Large intestine (tissue), 3 donors: ENCODE data around the gene ZDHHC11B. TPM values are rescaled to one million over a fixed set of nuclear protein-coding genes. Genes with fewer than 3 reads are reported as not detected.

Experiments used
- DNase-seq, 2 donors: peaks; one replicate each; pipeline versions ENCODE4 v3.0.0 to v3.0.0-alpha.2; 2013
- H3K27ac ChIP-seq: one replicate; pipeline ENCODE4 v1.5.1; 2013; ENCODE audit warnings: low read length
- H3K27me3 ChIP-seq: 2 replicates; pipeline ENCODE4 v1.6.1; 2013; ENCODE audit warnings: low read length; ENCODE audit not compliant: control insufficient read depth, insufficient read depth
- H3K36me3 ChIP-seq: 2 replicates; pipeline ENCODE4 v1.6.1; 2013; ENCODE audit warnings: low read length; ENCODE audit not compliant: control insufficient read depth, insufficient read depth
- H3K4me1 ChIP-seq: one replicate; pipeline ENCODE4 v1.6.1; 2013; ENCODE audit warnings: low read length; ENCODE audit not compliant: control insufficient read depth, insufficient read depth
- H3K4me3 ChIP-seq: one replicate; pipeline ENCODE4 v1.5.1; 2013; ENCODE audit warnings: low read length
- H3K9me3 ChIP-seq: one replicate; pipeline ENCODE4 v1.6.1; 2013; ENCODE audit warnings: mild to moderate bottlenecking, low read depth, low read length, moderate library complexity; ENCODE audit not compliant: control insufficient read depth
- WGBS: methylation state at CpG from one replicate; pipeline ENCODE4 v1.1.5; 2013; ENCODE audit warnings: low lambda C conversion rate; ENCODE audit not compliant: insufficient coverage; 5-methylcytosine and 5-hydroxymethylcytosine counted together
- polyA plus RNA-seq: library from polyadenylated mRNA; unstranded; fragments of 120-200 nt; gene quantifications from one replicate; pipeline ENCODE4 v1.2.1, GENCODE V29; 2013

ZDHHC11B gene
- polyA plus RNA-seq, 1 donor = 16.1 TPM

GRCh38 chr5:677131-678101, 107.1 kb downstream of the ZDHHC11B start:
- Histone ChIP-seq H3K27ac (no peak overlapping the region), H3K4me3 (no peak overlapping the region), H3K9me3 (peaks cover 3% of the 10 kb centered on the region), H3K4me1 (peaks cover 16% of the 10 kb centered on the region), H3K27me3 (no peaks in the 10 kb centered on the region), H3K36me3 (no peaks in the 10 kb centered on the region)
- peak in 1 of 2 donors; percentile 1 for DNase-seq
- no CpG with 5 or more reads among the region's 44 CpGs for WGBS

- Histone ChIP-seq H3K4me3 (no peak overlapping the region), H3K4me1 (peaks cover 24% of the 10 kb centered on the region), H3K27me3 (no peaks in the 10 kb centered on the region), H3K27ac (no peak overlapping the region), H3K36me3 (no peaks in the 10 kb centered on the region), H3K9me3 (peaks cover 3% of the 10 kb centered on the region)
- no peak for DNase-seq
- WGBS = 96% methylated on average over 23 of the region's 48 CpGs
These were observed 107.8 kb downstream of the ZDHHC11B start for GRCh38 chr5:676699-677076.

GRCh38 chr5:675871-676698, 108.4 kb downstream of the ZDHHC11B start:
- DNase-seq = no peak
- Histone ChIP-seq H3K27ac (no peak overlapping the region), H3K27me3 (no peaks in the 10 kb centered on the region), H3K36me3 (no peaks in the 10 kb centered on the region), H3K9me3 (peaks cover 3% of the 10 kb centered on the region), H3K4me3 (no peak overlapping the region), H3K4me1 (peaks cover 30% of the 10 kb centered on the region)
- no CpG with 5 or more reads among the region's 36 CpGs for WGBS

GRCh38 chr5:675111-675870, 109.2 kb downstream of the ZDHHC11B start:
- no CpG with 5 or more reads among the region's 20 CpGs for WGBS
- H3K36me3 ChIP-seq = no peaks in the 10 kb centered on the region
- no peak overlapping the region for H3K4me3 ChIP-seq
- no peaks in the 10 kb centered on the region for H3K27me3 ChIP-seq
- no peak overlapping the region for H3K27ac ChIP-seq
- H3K4me1 ChIP-seq = peaks cover 30% of the 10 kb centered on the region
- DNase-seq = no peak
- peaks cover 3% of the 10 kb centered on the region for H3K9me3 ChIP-seq

DNA sequence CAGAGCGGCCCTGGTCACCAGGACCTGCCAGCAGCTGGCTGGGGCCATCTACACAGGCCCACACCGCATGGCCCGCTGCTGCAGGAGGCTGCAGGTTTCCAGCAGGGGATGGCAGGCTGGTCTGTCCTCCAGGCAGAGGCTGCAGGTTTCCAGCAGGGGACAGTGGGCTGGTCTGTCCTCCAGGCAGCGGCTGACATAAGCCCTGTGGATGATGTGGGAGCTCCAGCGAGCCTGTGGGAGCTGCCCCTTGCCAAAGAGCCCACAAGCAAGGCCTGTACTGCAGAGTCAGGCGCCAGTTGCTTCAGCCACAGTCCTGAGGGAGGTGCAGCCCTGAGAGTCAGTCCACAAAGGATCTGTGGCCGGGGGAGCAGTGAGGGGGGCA, 109.9 kb downstream of the ZDHHC11B start:
- Histone ChIP-seq H3K36me3 (no peaks in the 10 kb centered on the region), H3K27me3 (no peaks in the 10 kb centered on the region), H3K4me1 (peaks cover 30% of the 10 kb centered on the region), H3K27ac (no peak overlapping the region), H3K4me3 (no peak overlapping the region), H3K9me3 (peaks cover 3% of the 10 kb centered on the region)
- DNase-seq = peak in 1 of 2 donors; percentile 26
- WGBS = no CpG with 5 or more reads among the region's 7 CpGs

DNA sequence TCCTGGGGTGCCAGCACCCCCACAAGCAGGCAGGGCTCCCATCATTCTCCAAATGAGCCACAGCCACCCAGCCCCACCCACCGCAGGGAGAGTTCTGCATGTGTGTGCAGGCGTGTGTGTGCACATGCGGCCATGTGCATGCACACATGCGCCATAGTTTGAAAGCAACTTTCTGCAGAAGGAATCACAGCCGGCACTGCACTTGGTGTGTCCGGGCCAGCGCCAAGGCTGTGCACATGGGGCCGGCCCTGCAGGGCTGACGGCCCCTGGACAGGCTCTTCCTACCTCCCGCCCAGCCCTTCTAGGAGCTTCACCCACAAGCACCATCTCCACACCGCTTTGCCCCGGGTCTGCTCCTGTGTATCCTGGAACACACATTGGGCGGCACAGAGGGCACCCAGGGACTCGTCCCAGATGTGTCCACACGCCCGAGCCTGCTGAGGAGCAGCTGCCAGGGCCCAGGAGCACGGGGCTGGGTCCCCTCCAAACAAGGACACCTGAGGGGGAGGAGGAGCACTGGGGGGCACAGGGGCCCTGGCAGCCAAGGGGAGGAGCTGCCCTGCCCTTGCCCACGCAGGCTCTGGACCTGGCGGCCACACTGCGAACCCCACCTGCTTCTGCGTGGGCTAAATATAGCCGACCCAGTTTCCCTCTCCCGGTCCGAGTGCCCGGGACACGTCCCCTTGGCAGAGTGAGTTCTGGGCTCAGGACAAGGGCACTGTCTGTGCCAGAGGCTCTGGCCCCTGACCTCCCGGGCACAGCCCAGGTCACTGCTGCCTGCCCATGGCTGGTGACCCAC, 110.5 kb downstream of the ZDHHC11B start:
- no peak overlapping the region for H3K27ac ChIP-seq
- no CpG with 5 or more reads among the region's 27 CpGs for WGBS
- no peaks in the 10 kb centered on the region for H3K36me3 ChIP-seq
- peaks cover 3% of the 10 kb centered on the region for H3K9me3 ChIP-seq
- no peaks in the 10 kb centered on the region for H3K27me3 ChIP-seq
- H3K4me1 ChIP-seq = peaks cover 30% of the 10 kb centered on the region
- no peak overlapping the region for H3K4me3 ChIP-seq
- DNase-seq = peak in 1 of 2 donors; percentile 31

GRCh38 chr5:673161-673830, 111.2 kb downstream of the ZDHHC11B start:
- Histone ChIP-seq H3K27ac (peak overlapping the region; percentile 16), H3K4me1 (peaks cover 30% of the 10 kb centered on the region), H3K27me3 (no peaks in the 10 kb centered on the region), H3K4me3 (no peak overlapping the region), H3K9me3 (peaks cover 3% of the 10 kb centered on the region), H3K36me3 (peaks cover 5% of the 10 kb centered on the region)
- DNase-seq = no peak
- WGBS = no CpG with 5 or more reads among the region's 19 CpGs

DNA sequence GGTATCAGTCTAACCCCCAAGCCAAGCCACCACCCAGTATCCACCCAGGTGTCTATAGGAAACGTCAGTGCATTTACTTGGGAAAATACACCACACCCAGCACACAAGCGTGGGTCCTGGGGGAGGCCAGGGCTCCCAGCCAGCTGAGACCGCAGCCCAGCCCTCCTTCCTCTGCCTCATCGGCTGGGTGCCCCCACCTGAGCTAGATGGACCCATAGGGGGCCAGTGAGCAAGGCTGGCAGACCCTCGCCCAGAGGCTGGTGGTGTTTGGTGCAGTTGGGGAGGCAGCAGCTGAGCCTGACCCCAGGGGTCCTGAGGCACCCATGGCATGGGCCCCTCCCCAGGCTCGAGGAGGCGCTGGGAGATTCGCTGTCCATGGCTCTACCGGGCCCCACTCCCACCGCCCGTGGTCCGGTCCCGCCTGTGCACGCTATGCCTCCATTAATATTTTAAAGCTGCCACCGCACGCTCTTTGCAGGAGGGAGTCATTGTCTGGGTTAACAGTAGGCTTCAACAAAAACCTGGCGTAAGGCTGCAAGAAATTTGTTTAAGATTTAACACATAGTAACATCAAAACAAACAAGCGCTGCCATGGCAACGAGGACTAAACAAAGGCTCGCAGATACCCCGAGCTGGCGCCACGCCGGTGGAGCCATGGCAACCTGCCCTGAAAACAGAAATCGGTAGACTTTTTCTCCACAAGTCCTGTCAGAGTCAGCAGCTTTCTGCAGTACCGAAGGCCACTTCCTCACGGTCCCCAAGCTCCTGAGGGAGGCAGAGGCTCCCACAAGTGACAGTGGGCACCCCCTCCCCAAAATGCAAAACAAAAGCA, 112.0 kb downstream of the ZDHHC11B start:
- Histone ChIP-seq H3K4me1 (peaks cover 30% of the 10 kb centered on the region), H3K27me3 (no peaks in the 10 kb centered on the region), H3K36me3 (peaks cover 5% of the 10 kb centered on the region), H3K27ac (peak overlapping the region; percentile 62), H3K9me3 (peaks cover 3% of the 10 kb centered on the region), H3K4me3 (peak overlapping the region; percentile 3)
- peak; percentile 87 to 94 for DNase-seq
- no CpG with 5 or more reads among the region's 27 CpGs for WGBS
